Tibial nerve (tissue), 4 donors: Measurements from ENCODE around the gene ZCCHC7.

ENCODE experiments used
- CTCF ChIP-seq, 5 experiments: fragments of 200-600 bp in 3 of 5; fragments of 450-650 bp in 2 of 5; sonication (generic) in 3 of 5; IDR thresholded peaks; one replicate each; pipeline ENCODE4 v1.5.1; 2016 to 2019; ENCODE audit warnings: antibody characterized with exemption in 5 of 5, mild to moderate bottlenecking in 3 of 5, moderate library complexity in 2 of 5
- EP300 ChIP-seq, 2 donors: sonication (generic); formaldehyde crosslinking; IDR thresholded peaks; one replicate each; pipeline ENCODE4 v1.6.1; 2017; ENCODE audit warnings: antibody characterized with exemption in 2 of 2, mild to moderate bottlenecking in 1 of 2
- POLR2A ChIP-seq, 2 donors: fragments of 450-650 bp; IDR thresholded peaks; one replicate each; pipeline ENCODE4 v1.6.1; 2017; ENCODE audit warnings: antibody characterized with exemption in 2 of 2, mild to moderate bottlenecking in 2 of 2, moderate library complexity in 2 of 2

- TF ChIP-seq CTCF (IDR thresholded peaks at IDR 0.05) (no peak), EP300 (IDR thresholded peaks at IDR 0.05) (no peak), POLR2A (IDR thresholded peaks at IDR 0.05) (no peak)
These were observed 121.7 kb downstream of the ZCCHC7 start for GRCh38 chr9:37242089-37242488.
